Fibroblast of pulmonary artery (primary cell): ENCODE results near the gene ANKRD44.
"Not testable (repeated sequence)": the region's sequence is repeated elsewhere in the genome, so short reads cannot be mapped to it uniquely, and the experiment has no call there.

Experiments used
- DNase-seq: peaks from one replicate; pipeline ENCODE4 v3.0.0-alpha.2; 2010; ENCODE audit warnings: low read depth
- H3K4me3 ChIP-seq: replicated peaks from 2 replicates; pipeline ENCODE4 v1.5.1; 2011; ENCODE audit warnings: low read depth, mild to moderate bottlenecking, control low read depth, low read length, moderate library complexity
- CTCF ChIP-seq: IDR thresholded peaks from 2 replicates; pipeline ENCODE4 v1.5.1; 2011; ENCODE audit warnings: mild to moderate bottlenecking, control low read depth, low read length, inconsistent platforms; ENCODE audit errors: missing control alignments

Gene ANKRD44

DNA sequence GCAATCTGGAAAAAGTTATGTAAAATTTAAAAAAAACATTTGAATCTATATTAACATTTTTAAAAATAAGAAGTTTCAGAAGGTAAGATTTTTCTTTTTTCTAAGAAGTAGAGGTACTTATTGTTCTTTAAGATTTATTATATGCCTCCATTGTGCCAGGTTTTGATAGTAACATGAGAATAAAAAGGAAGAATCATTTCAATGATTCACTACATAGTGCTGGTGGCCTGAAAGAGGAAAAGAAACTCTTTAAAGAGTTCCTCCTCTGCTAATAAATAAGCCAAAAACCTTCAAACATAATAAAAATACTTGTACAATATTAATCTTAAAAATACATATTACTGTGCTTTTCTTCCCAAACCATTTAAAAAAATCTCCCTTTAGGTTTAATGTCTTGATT lies 69.0 kb downstream of the ANKRD44 start:
- no peak overlapping the region for H3K4me3 ChIP-seq
- no peak for TF ChIP-seq CTCF
- DNase-seq: no peak

DNA sequence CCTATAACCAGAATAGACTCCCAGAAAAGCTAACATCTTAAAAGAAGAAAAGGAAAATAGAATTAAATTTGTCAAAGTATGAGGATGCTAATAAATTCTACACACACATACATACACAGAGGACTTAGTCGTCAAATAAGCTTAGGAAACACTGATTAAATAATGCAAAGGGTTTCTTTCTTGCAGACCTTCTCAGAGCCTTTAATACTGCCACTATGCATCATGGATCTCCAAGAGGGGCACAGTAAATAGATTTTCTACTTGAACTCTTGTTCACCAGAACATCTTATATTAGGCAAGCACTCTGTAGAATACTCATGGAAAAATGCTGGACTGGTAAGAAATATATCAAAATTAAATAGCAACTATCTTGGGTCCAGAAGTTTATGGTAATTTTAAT lies 69.4 kb downstream of the ANKRD44 start:
- TF ChIP-seq CTCF: no peak
- DNase-seq: no peak
- no peak overlapping the region for H3K4me3 ChIP-seq

DNA sequence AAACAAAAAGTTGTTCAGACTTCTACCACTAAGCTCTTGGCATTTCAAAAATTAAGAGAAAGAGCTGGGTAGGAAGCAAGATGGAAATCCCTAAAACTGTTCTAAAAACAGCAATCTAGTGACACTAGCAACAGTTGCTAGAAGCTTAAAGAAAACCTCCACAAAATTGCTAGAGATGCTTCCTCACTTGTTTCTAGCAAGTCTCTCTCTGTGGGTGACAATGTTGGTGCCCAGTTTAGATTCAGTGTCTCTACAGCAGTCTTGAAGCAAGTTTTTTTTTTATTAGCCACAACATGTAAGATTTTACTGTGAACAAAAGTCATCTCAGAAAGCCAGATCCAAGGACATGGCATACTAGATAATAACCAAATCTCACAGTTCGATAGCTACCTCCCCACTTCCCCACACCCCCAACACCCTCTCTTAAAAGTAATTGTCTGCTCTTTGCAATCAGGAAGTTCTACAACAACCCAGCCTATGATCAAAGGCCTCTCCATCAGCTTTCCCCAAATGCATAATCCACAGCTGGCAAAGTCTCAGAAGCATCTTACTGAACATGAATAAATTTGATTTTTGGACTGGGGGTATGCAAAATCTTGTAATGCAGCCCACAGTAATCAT lies 70.0 kb downstream of the ANKRD44 start:
- TF ChIP-seq CTCF: no peak
- H3K4me3 ChIP-seq: no peak overlapping the region
- DNase-seq: no peak

- not testable (repeated sequence) for H3K4me3 ChIP-seq, DNase-seq
Observed at GRCh38 chr2:197240018-197240417, 70.6 kb downstream of the ANKRD44 start.

DNA sequence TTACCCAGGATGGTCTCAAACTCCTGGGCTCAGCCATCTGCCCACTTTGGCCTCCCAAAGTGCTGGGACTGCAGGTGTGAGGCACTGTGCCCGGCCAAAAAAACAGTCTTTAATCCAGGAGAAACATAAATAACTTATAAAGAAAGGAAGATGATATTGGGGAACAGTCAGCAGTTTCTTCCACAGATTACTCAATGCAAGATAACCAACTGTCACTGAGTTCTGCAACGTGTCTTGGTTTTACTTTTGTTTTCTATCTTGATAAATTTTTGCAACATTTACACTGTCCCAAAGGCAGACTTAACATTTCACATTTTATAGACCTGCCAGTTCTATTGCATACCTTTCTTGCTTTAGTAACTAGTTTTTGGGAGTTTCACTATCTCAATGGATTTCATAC lies 71.1 kb downstream of the ANKRD44 start:
- TF ChIP-seq CTCF: no peak
- no peak for DNase-seq
- no peak overlapping the region for H3K4me3 ChIP-seq

DNA sequence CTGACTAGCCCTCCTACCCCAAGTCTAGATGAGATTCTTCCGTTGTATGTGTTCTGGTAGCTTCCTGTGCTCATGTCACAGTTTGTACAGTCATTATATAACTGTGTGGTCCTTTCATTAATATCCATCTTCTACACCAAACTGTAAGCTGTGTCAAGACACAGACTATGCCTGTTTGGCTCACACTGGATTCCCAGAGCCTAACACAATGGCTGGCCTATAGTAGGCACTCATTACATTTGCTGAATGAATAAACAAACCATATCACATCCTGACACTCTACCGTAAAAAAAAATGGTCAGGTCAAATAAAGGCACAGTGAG lies 72.6 kb downstream of the ANKRD44 start:
- no peak for TF ChIP-seq CTCF
- H3K4me3 ChIP-seq: no peak overlapping the region
- no peak for DNase-seq

- DNase-seq: no peak
- no peak overlapping the region for H3K4me3 ChIP-seq
- TF ChIP-seq CTCF: no peak
Observed at GRCh38 chr2:197237291-197238042, 73.1 kb downstream of the ANKRD44 start.
